ENCODE results near the gene UBIAD1.

Gene UBIAD1

GRCh38 chr1:11279630-11280029 is 6.6 kb downstream of the UBIAD1 start:
- H3K4me3 ChIP-seq (replicated peaks; ENCODE audit: low read depth, low read length) = no peak overlapping the region
- DNase-seq (ENCODE audit: extremely low read depth, low read depth) = no peak
- no peak for TF ChIP-seq CTCF (IDR thresholded peaks at IDR 0.05; ENCODE audit: low read depth, low read length, missing control alignments)

DNA sequence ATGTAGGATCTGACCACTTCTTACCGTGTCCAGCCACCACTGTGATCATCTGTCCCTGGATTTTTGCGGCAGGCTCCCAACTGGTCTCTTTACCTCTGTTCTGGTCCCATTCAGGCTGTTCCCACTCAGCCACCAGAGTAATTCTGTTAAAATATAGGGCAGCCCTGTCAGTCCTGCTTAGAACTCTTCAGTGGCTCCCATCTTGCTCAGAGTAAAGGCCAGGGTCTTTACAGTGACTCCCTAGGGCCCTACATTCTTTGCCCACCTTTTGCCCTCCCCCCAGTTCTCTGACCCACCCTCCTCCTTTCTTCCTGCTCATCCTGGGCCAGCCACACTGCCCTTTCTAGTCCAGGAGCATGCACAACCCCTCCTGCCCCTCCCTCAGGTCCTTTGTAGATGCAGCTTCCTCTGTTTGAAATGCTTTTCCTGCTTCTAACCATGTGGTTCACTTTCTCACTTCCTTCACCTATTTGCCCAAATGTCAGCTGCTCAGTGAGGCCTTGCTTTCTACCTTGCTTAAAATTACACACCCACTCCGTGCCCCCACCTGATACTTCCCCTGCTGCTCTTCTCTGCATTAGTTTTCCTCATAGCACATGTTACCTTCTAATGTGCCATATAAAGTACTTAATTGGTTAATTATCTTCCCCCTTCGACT is 7.8 kb downstream of the UBIAD1 start:
- DNase-seq (ENCODE audit: extremely low read depth, low read depth) = no peak
- H3K4me3 ChIP-seq (replicated peaks; ENCODE audit: low read depth, low read length) = no peak overlapping the region
- no peak for TF ChIP-seq CTCF (IDR thresholded peaks at IDR 0.05; ENCODE audit: low read depth, low read length, missing control alignments)

- TF ChIP-seq CTCF (IDR thresholded peaks at IDR 0.05; ENCODE audit: low read depth, low read length, missing control alignments) = no peak
- DNase-seq (ENCODE audit: extremely low read depth, low read depth) = no peak
- no peak overlapping the region for H3K4me3 ChIP-seq (replicated peaks; ENCODE audit: low read depth, low read length)
These were observed 8.7 kb downstream of the UBIAD1 start for GRCh38 chr1:11281518-11282331.

DNA sequence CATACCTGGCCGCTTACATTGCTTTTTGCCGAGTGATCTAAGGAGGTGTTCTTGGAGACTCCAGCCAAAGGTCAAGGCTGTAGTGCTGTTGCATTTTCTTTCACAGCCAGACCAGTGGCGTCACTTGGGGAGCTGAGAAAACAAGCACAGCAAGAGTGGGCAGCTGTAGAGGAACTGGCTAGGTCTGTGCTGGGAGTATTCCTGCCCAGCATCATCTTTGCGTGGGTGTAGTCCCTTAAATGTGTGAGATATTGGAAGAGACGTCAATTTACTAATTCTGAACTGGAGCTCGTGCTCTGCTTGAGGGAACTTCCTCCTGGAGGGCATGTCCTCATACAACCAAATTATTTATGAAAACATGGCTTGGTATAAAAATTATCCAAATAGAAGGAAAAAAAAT is 10.2 kb downstream of the UBIAD1 start:
- TF ChIP-seq CTCF (IDR thresholded peaks at IDR 0.05; ENCODE audit: low read depth, low read length, missing control alignments) = no peak
- DNase-seq (ENCODE audit: extremely low read depth, low read depth) = no peak
- H3K4me3 ChIP-seq (replicated peaks; ENCODE audit: low read depth, low read length) = no peak overlapping the region

GRCh38 chr1:11284784-11285183 is 11.8 kb downstream of the UBIAD1 start:
- no peak for DNase-seq (ENCODE audit: extremely low read depth, low read depth)
- TF ChIP-seq CTCF (IDR thresholded peaks at IDR 0.05; ENCODE audit: low read depth, low read length, missing control alignments) = no peak
- H3K4me3 ChIP-seq (replicated peaks; ENCODE audit: low read depth, low read length) = no peak overlapping the region

DNA sequence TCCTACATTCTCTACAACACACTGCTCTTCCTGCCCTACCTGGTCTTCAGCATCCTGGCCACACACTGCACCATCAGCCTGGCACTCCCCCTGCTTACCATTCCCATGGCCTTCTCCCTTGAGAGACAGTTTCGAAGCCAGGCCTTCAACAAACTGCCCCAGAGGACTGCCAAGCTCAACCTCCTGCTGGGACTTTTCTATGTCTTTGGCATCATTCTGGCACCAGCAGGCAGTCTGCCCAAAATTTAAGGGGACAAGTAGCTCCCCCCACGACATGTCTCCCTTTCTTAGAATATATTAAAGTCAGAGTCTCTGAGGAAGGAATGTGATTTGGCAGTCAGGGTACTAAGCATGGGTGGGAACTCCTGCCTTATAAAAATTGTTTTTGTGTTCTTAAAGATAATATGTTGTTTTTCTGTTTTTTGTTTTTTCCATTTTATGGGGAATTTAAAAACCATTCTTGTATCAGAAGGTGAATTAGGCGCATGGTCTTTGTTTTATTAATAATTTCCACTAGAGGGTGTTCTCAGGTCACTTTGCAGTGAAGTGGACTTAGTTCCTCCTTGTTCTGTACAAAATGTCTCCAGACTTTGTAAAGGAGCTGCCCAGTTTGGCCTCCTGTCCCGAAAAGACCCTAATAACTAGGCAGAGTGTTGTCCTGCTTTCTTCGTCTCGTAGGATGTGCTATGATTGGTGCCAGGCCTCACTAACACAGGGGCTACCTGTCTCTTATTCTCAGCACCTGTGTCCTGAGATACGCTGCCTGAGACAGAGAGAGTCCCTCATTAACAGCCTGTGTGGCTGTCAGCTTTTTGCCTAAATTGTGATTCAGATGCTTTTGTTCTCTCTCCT is 13.1 kb downstream of the UBIAD1 start:
- DNase-seq (ENCODE audit: extremely low read depth, low read depth) = no peak
- H3K4me3 ChIP-seq (replicated peaks; ENCODE audit: low read depth, low read length) = no peak overlapping the region
- peak; percentile 14 for TF ChIP-seq CTCF (IDR thresholded peaks at IDR 0.05; ENCODE audit: low read depth, low read length, missing control alignments)
